ENCODE results near the gene FAM81B. TPM values are rescaled to one million over a fixed set of nuclear protein-coding genes. Genes with fewer than 3 reads are reported as not detected.

The FAM81B gene
- polyA plus RNA-seq, 1 donor (not counting 4 experiments of a cell fraction or from before 2014, with no cell fraction given) = not detected

DNA sequence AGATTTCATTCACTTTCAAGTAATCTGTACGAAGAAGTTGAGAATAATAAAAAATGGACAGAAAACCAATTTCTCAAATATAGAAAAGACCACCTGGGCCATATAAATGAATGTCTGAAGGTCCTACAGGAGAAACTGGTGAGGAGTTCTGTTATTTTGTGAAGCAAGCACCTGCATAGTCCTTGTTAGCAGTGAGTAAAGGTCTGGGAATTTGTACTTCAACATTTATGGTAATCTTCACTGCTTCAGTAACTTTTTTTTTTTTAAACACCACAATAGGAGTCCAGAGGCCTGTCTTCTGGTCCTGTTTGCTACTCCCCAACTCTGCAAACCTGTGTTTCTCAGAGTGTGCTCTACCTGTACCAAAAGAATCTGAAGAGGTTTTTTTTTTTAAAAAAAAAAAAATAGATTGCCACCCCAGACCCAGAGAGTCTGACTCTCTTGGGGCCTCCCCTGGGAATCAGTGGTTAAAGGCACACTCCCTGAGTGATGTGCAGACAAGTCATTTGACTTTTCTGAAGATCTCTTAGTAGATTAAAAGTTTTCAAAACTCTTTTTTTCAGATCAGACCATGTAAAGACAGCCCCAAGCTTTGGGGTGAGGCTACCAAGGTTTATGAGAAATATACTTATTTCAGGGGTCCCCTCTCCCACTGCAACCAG, 55.5 kb downstream of the FAM81B start:
- no peak for FAIRE-seq
- Histone ChIP-seq H3K36me3 (ENCODE audit: control insufficient read depth in 2 of 2, extremely low read depth in 1 of 2, insufficient read depth in 2 of 2, low read length in 2 of 2) (no peaks in the 10 kb centered on the region), H3K4me2 (ENCODE audit: control insufficient read depth, extremely low read depth, insufficient read depth, low read depth, low read length) (peak overlapping the region; percentile 5), H3K79me2 (ENCODE audit: control insufficient read depth, insufficient read depth, low read length) (no peaks in the 10 kb centered on the region), H3K9ac (ENCODE audit: control insufficient read depth, extremely low read depth, insufficient read depth, low read length) (no peak overlapping the region), H3K9me1 (ENCODE audit: control insufficient read depth, extremely low read depth, insufficient read depth, low read length) (no peaks in the 10 kb centered on the region), H3K4me3 (ENCODE audit: control insufficient read depth in 2 of 3, extremely low read depth in 1 of 3, insufficient read depth in 2 of 3, low read depth in 1 of 3, low read length in 3 of 3) (no peak overlapping the region), H3K27me3 (ENCODE audit: control insufficient read depth, extremely low read depth, insufficient read depth, low read length) (peaks cover 1% of the 10 kb centered on the region), H3K4me1 (ENCODE audit: control insufficient read depth, extremely low read depth, insufficient read depth, low read length) (peaks cover 18% of the 10 kb centered on the region), H3K9me3 (ENCODE audit: control insufficient read depth, low read depth, low read length) (no peaks in the 10 kb centered on the region), H2AFZ (ENCODE audit: control insufficient read depth, low read length) (no peak overlapping the region), H4K20me1 (ENCODE audit: control insufficient read depth, extremely low read depth, insufficient read depth, low read length) (no peaks in the 10 kb centered on the region), H3K27ac (ENCODE audit: control insufficient read depth, insufficient read depth, low read length) (peak overlapping the region; percentile 3)
- no peak for DNase-seq (ENCODE audit: low read depth, low spot score)
- no peak for TF ChIP-seq EZH2 (IDR thresholded peaks at IDR 0.05; ENCODE audit: low read length)
- no peak for TF ChIP-seq CTCF (optimal IDR thresholded peaks at IDR 0.05 in 1 of 3, IDR thresholded peaks at IDR 0.05 in 1 of 3, conservative IDR thresholded peaks at IDR 0.05 in 1 of 3; ENCODE audit: extremely low read depth in 1 of 3, insufficient read depth in 2 of 3, low read length in 3 of 3)
- dilution Hi-C loops (cut with MboI; ENCODE audit: extremely low pct_ligation_motif_present, low sequenced_read_pairs) = no loop called here

- no peaks in the 10 kb centered on the region for H3K27me3 ChIP-seq (ENCODE audit: control insufficient read depth, extremely low read depth, insufficient read depth, low read length)
- no peak for TF ChIP-seq EZH2 (IDR thresholded peaks at IDR 0.05; ENCODE audit: low read length)
- DNase-seq (ENCODE audit: low read depth, low spot score) (no peak), FAIRE-seq (no peak)
- dilution Hi-C loops (cut with MboI; ENCODE audit: extremely low pct_ligation_motif_present, low sequenced_read_pairs) = no loop called here
- H3K4me2 ChIP-seq (ENCODE audit: control insufficient read depth, extremely low read depth, insufficient read depth, low read depth, low read length) = no peak overlapping the region
- peaks cover 18% of the 10 kb centered on the region for H3K4me1 ChIP-seq (ENCODE audit: control insufficient read depth, extremely low read depth, insufficient read depth, low read length)
- H4K20me1 ChIP-seq (ENCODE audit: control insufficient read depth, extremely low read depth, insufficient read depth, low read length) = no peaks in the 10 kb centered on the region
- H3K79me2 ChIP-seq (ENCODE audit: control insufficient read depth, insufficient read depth, low read length) = no peaks in the 10 kb centered on the region
- no peak overlapping the region for H2AFZ ChIP-seq (ENCODE audit: control insufficient read depth, low read length)
- H3K36me3 ChIP-seq (ENCODE audit: control insufficient read depth in 2 of 2, extremely low read depth in 1 of 2, insufficient read depth in 2 of 2, low read length in 2 of 2) = no peaks in the 10 kb centered on the region
- H3K9ac ChIP-seq (ENCODE audit: control insufficient read depth, extremely low read depth, insufficient read depth, low read length) = no peak overlapping the region
- H3K4me3 ChIP-seq (ENCODE audit: control insufficient read depth in 2 of 3, extremely low read depth in 1 of 3, insufficient read depth in 2 of 3, low read depth in 1 of 3, low read length in 3 of 3) = no peak overlapping the region
- no peak overlapping the region for H3K27ac ChIP-seq (ENCODE audit: control insufficient read depth, insufficient read depth, low read length)
- H3K9me3 ChIP-seq (ENCODE audit: control insufficient read depth, low read depth, low read length) = no peaks in the 10 kb centered on the region
- H3K9me1 ChIP-seq (ENCODE audit: control insufficient read depth, extremely low read depth, insufficient read depth, low read length) = no peaks in the 10 kb centered on the region
These were observed 56.8 kb downstream of the FAM81B start for GRCh38 chr5:95447961-95448360.

- no peak overlapping the region for H3K4me3 ChIP-seq (ENCODE audit: control insufficient read depth in 2 of 3, extremely low read depth in 1 of 3, insufficient read depth in 2 of 3, low read depth in 1 of 3, low read length in 3 of 3)
- no peak overlapping the region for H2AFZ ChIP-seq (ENCODE audit: control insufficient read depth, low read length)
- H3K27ac ChIP-seq (ENCODE audit: control insufficient read depth, insufficient read depth, low read length) = no peak overlapping the region
- DNase-seq (ENCODE audit: low read depth, low spot score) = no peak
- no peak overlapping the region for H3K9ac ChIP-seq (ENCODE audit: control insufficient read depth, extremely low read depth, insufficient read depth, low read length)
- no peaks in the 10 kb centered on the region for H3K9me1 ChIP-seq (ENCODE audit: control insufficient read depth, extremely low read depth, insufficient read depth, low read length)
- H3K4me2 ChIP-seq (ENCODE audit: control insufficient read depth, extremely low read depth, insufficient read depth, low read depth, low read length) = no peak overlapping the region
- H4K20me1 ChIP-seq (ENCODE audit: control insufficient read depth, extremely low read depth, insufficient read depth, low read length) = no peaks in the 10 kb centered on the region
- H3K79me2 ChIP-seq (ENCODE audit: control insufficient read depth, insufficient read depth, low read length) = no peaks in the 10 kb centered on the region
- TF ChIP-seq EZH2 (IDR thresholded peaks at IDR 0.05; ENCODE audit: low read length) = no peak
- TF ChIP-seq CTCF (optimal IDR thresholded peaks at IDR 0.05 in 1 of 3, IDR thresholded peaks at IDR 0.05 in 1 of 3, conservative IDR thresholded peaks at IDR 0.05 in 1 of 3; ENCODE audit: extremely low read depth in 1 of 3, insufficient read depth in 2 of 3, low read length in 3 of 3) = no peak
- peaks cover 18% of the 10 kb centered on the region for H3K4me1 ChIP-seq (ENCODE audit: control insufficient read depth, extremely low read depth, insufficient read depth, low read length)
- H3K9me3 ChIP-seq (ENCODE audit: control insufficient read depth, low read depth, low read length) = no peaks in the 10 kb centered on the region
- dilution Hi-C loops (cut with MboI; ENCODE audit: extremely low pct_ligation_motif_present, low sequenced_read_pairs) = no loop called here
- H3K27me3 ChIP-seq (ENCODE audit: control insufficient read depth, extremely low read depth, insufficient read depth, low read length) = no peaks in the 10 kb centered on the region
- no peak for FAIRE-seq
- H3K36me3 ChIP-seq (ENCODE audit: control insufficient read depth in 2 of 2, extremely low read depth in 1 of 2, insufficient read depth in 2 of 2, low read length in 2 of 2) = no peaks in the 10 kb centered on the region
These were observed 57.6 kb downstream of the FAM81B start for GRCh38 chr5:95448789-95449188.
